HG03571 (cell line): ENCODE results near the gene ABCE1.

Experiments used
- ATAC-seq: cut with Tn5 transposase; IDR thresholded peaks from one replicate; pipeline ENCODE4 v1.9.1; 2021; ENCODE audit not compliant: unreplicated experiment

The ABCE1 gene

DNA sequence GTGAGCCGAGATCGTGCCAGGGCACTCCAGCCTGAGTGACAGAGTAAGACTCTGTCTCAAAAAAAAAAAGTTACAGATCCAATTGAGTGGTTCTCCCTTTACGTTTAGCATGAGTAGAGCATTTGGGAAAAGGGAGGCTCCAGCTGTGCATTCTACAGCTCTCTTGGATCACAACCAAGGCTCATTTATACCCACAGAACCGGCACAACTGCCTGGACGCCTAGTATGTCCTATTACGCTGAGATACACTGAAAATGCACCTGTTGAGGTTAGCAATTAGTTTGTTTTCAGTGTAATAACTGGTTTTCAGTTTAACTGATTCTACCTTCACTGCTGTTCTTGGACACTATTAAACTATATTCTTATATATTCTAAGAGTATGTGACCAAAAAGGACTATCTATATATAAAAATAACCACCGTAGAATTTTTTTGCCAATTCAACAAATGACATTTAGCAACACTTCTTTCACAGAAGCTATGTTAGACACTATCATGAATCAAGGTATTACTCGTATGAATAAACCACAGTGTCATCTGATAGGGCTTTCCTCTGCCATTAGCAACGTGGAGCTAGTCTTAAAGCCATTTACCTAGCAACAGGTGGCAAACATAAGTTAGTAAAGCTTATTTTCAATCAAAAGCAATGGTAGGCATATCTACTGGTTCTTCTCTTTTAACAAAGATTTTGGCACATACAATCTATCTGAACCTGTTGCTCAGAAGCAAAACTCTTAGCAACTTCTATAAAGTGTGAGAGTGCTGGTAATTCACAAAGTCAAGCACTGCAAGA lies 78.7 kb downstream of the ABCE1 start:
- no peak for ATAC-seq

DNA sequence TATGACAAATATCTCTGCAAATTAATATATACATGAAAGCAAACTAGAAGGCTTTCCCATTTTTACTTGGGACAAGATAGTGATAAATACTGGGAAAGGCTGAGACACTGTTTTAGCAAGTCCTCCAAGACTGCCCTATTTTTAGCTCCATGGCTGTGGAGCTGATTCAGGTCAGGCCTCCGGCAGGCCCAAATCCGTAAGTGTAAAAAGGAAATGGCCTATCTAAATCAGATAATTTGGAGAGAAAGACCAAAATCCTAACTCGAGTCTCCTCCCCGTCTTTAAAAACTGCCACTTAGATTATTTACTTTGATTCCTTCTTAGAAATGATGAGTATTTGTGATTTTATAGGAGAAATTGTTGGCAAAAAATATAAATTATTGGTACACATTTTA lies 79.4 kb downstream of the ABCE1 start:
- no peak for ATAC-seq

DNA sequence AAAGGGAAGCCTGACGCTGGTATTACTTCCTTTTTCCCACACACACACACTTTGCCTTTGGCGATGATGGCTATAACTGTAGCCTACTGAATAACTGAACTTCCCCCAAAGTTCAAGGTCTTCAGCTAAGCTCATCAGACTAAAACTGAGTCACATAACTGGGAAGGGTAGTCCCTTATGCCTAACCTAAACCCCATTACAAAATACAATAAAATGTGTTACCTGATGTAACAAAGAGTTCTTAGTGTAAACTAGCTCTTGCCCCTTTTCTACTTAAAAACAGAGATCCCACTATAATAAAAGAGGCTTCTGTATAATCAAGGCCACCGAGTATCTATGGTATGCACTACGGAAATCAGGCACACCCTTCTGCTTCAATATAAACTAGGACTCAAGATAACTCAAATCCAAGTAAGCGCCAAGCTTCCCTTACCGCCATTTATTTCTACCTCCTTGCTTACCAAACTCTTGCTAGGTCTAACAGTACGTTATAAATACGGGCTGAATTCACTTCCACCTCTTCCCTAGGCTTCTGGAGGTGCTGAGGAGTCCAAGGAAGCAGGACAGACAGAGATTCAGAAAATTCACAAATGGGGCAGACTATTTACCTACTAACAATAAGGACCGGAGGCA lies 79.9 kb downstream of the ABCE1 start:
- no peak for ATAC-seq

DNA sequence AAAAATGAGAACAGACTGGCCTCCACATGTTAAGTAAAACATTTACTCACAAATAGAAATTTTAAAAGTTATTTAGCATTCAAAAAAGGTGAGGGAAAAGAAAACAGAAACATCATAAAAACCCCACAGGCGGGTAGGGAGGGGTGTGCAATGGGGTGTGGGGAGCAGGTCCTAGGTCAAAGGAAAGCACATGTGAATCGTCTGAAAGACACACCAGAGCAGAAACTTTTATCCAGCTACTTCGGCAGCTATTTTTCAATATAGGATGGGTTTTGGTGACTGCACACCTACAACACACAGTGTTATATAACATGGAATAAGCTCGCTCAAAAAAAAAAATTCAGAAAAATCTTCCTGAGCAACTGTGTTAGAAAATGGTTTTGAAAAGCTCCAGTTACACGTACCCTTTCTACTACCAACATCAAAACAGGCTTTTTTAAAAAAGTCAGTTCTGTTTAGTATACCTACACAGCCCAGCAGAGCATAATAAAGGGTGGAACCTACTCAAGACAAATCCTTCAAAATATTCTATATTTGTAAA lies 80.7 kb downstream of the ABCE1 start:
- no peak for ATAC-seq
